Neural progenitor cell (in vitro differentiated cells): ENCODE results near the gene SNX2. TPM values are rescaled to one million over a fixed set of nuclear protein-coding genes. Genes with fewer than 3 reads are reported as not detected.
A peak's percentile ranks its signal among the peaks of the same experiment; 100 is the strongest.
"Not testable (repeated sequence)": the region's sequence is repeated elsewhere in the genome, so short reads cannot be mapped to it uniquely, and the experiment has no call there.

ENCODE experiments used
- DNase-seq: peaks from one replicate; pipeline ENCODE4 v3.0.0-alpha.2; 2016; ENCODE audit warnings: low spot score
- H2AFZ ChIP-seq: fragments of 200-600 bp; sonication (generic); replicated peaks from 2 replicates; pipeline ENCODE4 v1.6.1; 2016; ENCODE audit warnings: antibody characterized with exemption
- H3F3A ChIP-seq: fragments of 200-600 bp; sonication (generic); 2 replicates; pipeline ENCODE4 v1.6.1; 2016; ENCODE audit warnings: antibody characterized with exemption, low read depth
- H3K27ac ChIP-seq: fragments of 200-600 bp; sonication (generic); 2 replicates; pipeline ENCODE4 v1.5.1; 2016; ENCODE audit warnings: mild to moderate bottlenecking
- H3K27me3 ChIP-seq: fragments of 200-600 bp; sonication (generic); 2 replicates; pipeline ENCODE4 v1.6.1; 2016; ENCODE audit warnings: mild to moderate bottlenecking, moderate library complexity
- H3K36me3 ChIP-seq: fragments of 200-600 bp; sonication (generic); 2 replicates; pipeline ENCODE4 v1.5.1; 2016
- H3K4me1 ChIP-seq: fragments of 200-600 bp; sonication (generic); 2 replicates; pipeline ENCODE4 v1.6.1; 2016; ENCODE audit warnings: mixed run types
- H3K4me2 ChIP-seq: fragments of 200-600 bp; sonication (generic); 2 replicates; pipeline ENCODE4 v1.6.1; 2016
- H3K4me3 ChIP-seq: fragments of 200-600 bp; sonication (generic); 2 replicates; pipeline ENCODE4 v1.5.1; 2016
- H3K79me2 ChIP-seq: fragments of 200-600 bp; sonication (generic); 2 replicates; pipeline ENCODE4 v1.6.1; 2016; ENCODE audit warnings: low read depth
- H3K9ac ChIP-seq: fragments of 200-600 bp; sonication (generic); 2 replicates; pipeline ENCODE4 v1.6.1; 2016
- H3K9me3 ChIP-seq: fragments of 200-600 bp; sonication (generic); 2 replicates; pipeline ENCODE4 v1.5.1; 2016; ENCODE audit warnings: low read depth
- H4K20me1 ChIP-seq: fragments of 200-600 bp; sonication (generic); 2 replicates; pipeline ENCODE4 v1.6.1; 2016; ENCODE audit warnings: low read depth
- H3K27ac Mint-ChIP-seq: 3 replicates; pipeline ENCODE4 v1.8.0; 2021; ENCODE audit warnings: mixed read lengths
- H3K27me3 Mint-ChIP-seq: 2 replicates; pipeline ENCODE4 v1.8.0; 2022; ENCODE audit warnings: low read depth, mild to moderate bottlenecking, inconsistent platforms, moderate library complexity, mixed read lengths; ENCODE audit not compliant: insufficient read depth
- H3K36me3 Mint-ChIP-seq: 3 replicates; pipeline ENCODE4 v1.8.0; 2021; ENCODE audit warnings: mixed read lengths
- H3K4me1 Mint-ChIP-seq: 3 replicates; pipeline ENCODE4 v1.8.0; 2021; ENCODE audit warnings: mixed read lengths
- H3K4me3 Mint-ChIP-seq: 3 replicates; pipeline ENCODE4 v1.8.0; 2021; ENCODE audit warnings: mild to moderate bottlenecking, moderate library complexity, mixed read lengths
- H3K9me3 Mint-ChIP-seq: 3 replicates; pipeline ENCODE4 v1.8.0; 2020; ENCODE audit warnings: mixed read lengths
- CTCF ChIP-seq: fragments of 200-600 bp; sonication (generic); IDR thresholded peaks from 2 replicates; pipeline ENCODE4 v1.5.1; 2017; ENCODE audit warnings: antibody characterized with exemption, mild to moderate bottlenecking
- EZH2 ChIP-seq: fragments of 200-600 bp; sonication (generic); IDR thresholded peaks from 2 replicates; pipeline ENCODE4 v1.6.1; 2017; ENCODE audit warnings: antibody characterized with exemption, mild to moderate bottlenecking, moderate library complexity
- EZH2phosphoT487 ChIP-seq: fragments of 200-600 bp; sonication (generic); IDR thresholded peaks from 2 replicates; pipeline ENCODE4 v1.6.1; 2017; ENCODE audit warnings: antibody characterized with exemption
- total RNA-seq: library from RNA; depleted of rRNA; stranded (reverse); fragments of >200 nt; gene quantifications from 2 replicates; pipeline ENCODE4 v1.2.3, GENCODE V29; 2015; ENCODE audit warnings: low replicate concordance

The SNX2 gene
- total RNA-seq, 1 donor from 2014 or later: 73.0 TPM

GRCh38 chr5:122760236-122760635, 14.6 kb upstream of the SNX2 start:
- no peaks in the 10 kb centered on the region for H3K27me3 ChIP-seq
- no peak overlapping the region for H3K9ac ChIP-seq
- peaks cover 2% of the 10 kb centered on the region for H3K4me1 Mint-ChIP-seq
- H3K9me3 Mint-ChIP-seq: no peaks in the 10 kb centered on the region
- H3K79me2 ChIP-seq: no peaks in the 10 kb centered on the region
- DNase-seq: no peak
- no peaks in the 10 kb centered on the region for H3K36me3 ChIP-seq
- H3K27ac Mint-ChIP-seq: no peak overlapping the region
- H3K9me3 ChIP-seq: no peaks in the 10 kb centered on the region
- no peak overlapping the region for H3K4me3 Mint-ChIP-seq
- no peaks in the 10 kb centered on the region for H4K20me1 ChIP-seq
- H3K27me3 Mint-ChIP-seq: no peaks in the 10 kb centered on the region
- no peak overlapping the region for H3K4me3 ChIP-seq
- no peak overlapping the region for H3K4me2 ChIP-seq
- H2AFZ ChIP-seq: peak overlapping the region; percentile 32
- H3F3A ChIP-seq: no peaks in the 10 kb centered on the region
- TF ChIP-seq CTCF (no peak), EZH2phosphoT487 (no peak), EZH2 (no peak)
- H3K27ac ChIP-seq: no peak overlapping the region
- H3K36me3 Mint-ChIP-seq: no peaks in the 10 kb centered on the region
- H3K4me1 ChIP-seq: peaks cover 9% of the 10 kb centered on the region

- H3K36me3 Mint-ChIP-seq: no peaks in the 10 kb centered on the region
Measured at GRCh38 chr5:122761115-122761514, 13.8 kb upstream of the SNX2 start.

GRCh38 chr5:122761896-122762295, 13.0 kb upstream of the SNX2 start:
- not testable (repeated sequence) for H3K36me3 Mint-ChIP-seq, H3K36me3 ChIP-seq, H3K79me2 ChIP-seq, H3K27ac ChIP-seq, H3K9me3 Mint-ChIP-seq, H3K4me1 ChIP-seq, DNase-seq, H3K9ac ChIP-seq, H3K27ac Mint-ChIP-seq, H3K27me3 ChIP-seq, H2AFZ ChIP-seq, H3K27me3 Mint-ChIP-seq, H3K9me3 ChIP-seq, H3F3A ChIP-seq, H4K20me1 ChIP-seq, H3K4me1 Mint-ChIP-seq, H3K4me2 ChIP-seq, H3K4me3 ChIP-seq, H3K4me3 Mint-ChIP-seq

More at GRCh38 chr5:122761115-122761514, 13.8 kb upstream of the SNX2 start:
- Mint-ChIP-seq H3K4me1 (no peaks in the 10 kb centered on the region), H3K4me3 (no peak overlapping the region), H3K9me3 (no peaks in the 10 kb centered on the region), H3K27me3 (no peaks in the 10 kb centered on the region), H3K27ac (no peak overlapping the region)
- Histone ChIP-seq H2AFZ (no peak overlapping the region), H3K27me3 (no peaks in the 10 kb centered on the region), H3K4me2 (no peak overlapping the region), H4K20me1 (no peaks in the 10 kb centered on the region), H3K9me3 (no peaks in the 10 kb centered on the region), H3F3A (no peaks in the 10 kb centered on the region), H3K4me3 (no peak overlapping the region), H3K4me1 (peaks cover 9% of the 10 kb centered on the region), H3K9ac (no peak overlapping the region), H3K79me2 (no peaks in the 10 kb centered on the region), H3K36me3 (no peaks in the 10 kb centered on the region), H3K27ac (no peak overlapping the region)
- no peak for DNase-seq
- TF ChIP-seq EZH2phosphoT487 (no peak), EZH2 (no peak), CTCF (no peak)

- Histone ChIP-seq H4K20me1 (no peaks in the 10 kb centered on the region), H3K36me3 (no peaks in the 10 kb centered on the region), H3K9me3 (no peaks in the 10 kb centered on the region)
Measured at GRCh38 chr5:122766130-122766529, 8.8 kb upstream of the SNX2 start.

More at GRCh38 chr5:122766130-122766529, 8.8 kb upstream of the SNX2 start:
- Histone ChIP-seq H3F3A (no peaks in the 10 kb centered on the region), H3K27me3 (no peaks in the 10 kb centered on the region), H3K4me3 (no peak overlapping the region), H3K4me2 (no peak overlapping the region), H2AFZ (peak overlapping the region; percentile 9), H3K4me1 (no peaks in the 10 kb centered on the region), H3K9ac (no peak overlapping the region), H3K79me2 (no peaks in the 10 kb centered on the region), H3K27ac (no peak overlapping the region)
- no peak for DNase-seq
- H3K27ac Mint-ChIP-seq: no peak overlapping the region
- H3K9me3 Mint-ChIP-seq: no peaks in the 10 kb centered on the region
- H3K27me3 Mint-ChIP-seq: peaks cover 2% of the 10 kb centered on the region
- H3K4me3 Mint-ChIP-seq: no peak overlapping the region
- no peak for TF ChIP-seq EZH2phosphoT487
- no peak for TF ChIP-seq CTCF
- no peak for TF ChIP-seq EZH2
- H3K36me3 Mint-ChIP-seq: no peaks in the 10 kb centered on the region
- no peaks in the 10 kb centered on the region for H3K4me1 Mint-ChIP-seq
